Activated CD8-positive, alpha-beta memory T cell treated with anti-CD3 and anti-CD28 coated beads for 48 hours (primary cell): ENCODE results near the gene RNF4.

Experiments
- DNase-seq, 3 experiments: peaks; one replicate each; pipeline ENCODE4 v3.0.0-alpha.2; 2020; ENCODE audit warnings: low read depth in 2 of 3, low spot score in 2 of 3

The RNF4 gene

GRCh38 chr4:2437475-2438215 is 31.3 kb upstream of the RNF4 start:
- DNase-seq: no peak

GRCh38 chr4:2438822-2439718 is 29.8 kb upstream of the RNF4 start:
- no peak for DNase-seq

GRCh38 chr4:2441393-2442174 is 27.3 kb upstream of the RNF4 start:
- DNase-seq: peak; percentile 52 to 71 (median 56)

GRCh38 chr4:2442175-2442993 is 26.5 kb upstream of the RNF4 start:
- DNase-seq: no peak

GRCh38 chr4:2443061-2443730 is 25.7 kb upstream of the RNF4 start:
- DNase-seq: no peak

- DNase-seq: no peak
Measured at GRCh38 chr4:2443956-2444740, 24.8 kb upstream of the RNF4 start.

- no peak for DNase-seq
Measured at GRCh38 chr4:2445130-2445529, 23.8 kb upstream of the RNF4 start.

- no peak for DNase-seq
Measured at GRCh38 chr4:2445571-2445970, 23.3 kb upstream of the RNF4 start.

GRCh38 chr4:2446656-2447564 is 22.0 kb upstream of the RNF4 start:
- DNase-seq: no peak

GRCh38 chr4:2448589-2448988 is 20.3 kb upstream of the RNF4 start:
- no peak for DNase-seq

GRCh38 chr4:2449051-2449450 is 19.9 kb upstream of the RNF4 start:
- no peak for DNase-seq

GRCh38 chr4:2449511-2450392 is 19.2 kb upstream of the RNF4 start:
- DNase-seq: no peak

- no peak for DNase-seq
Measured at GRCh38 chr4:2450394-2451035, 18.4 kb upstream of the RNF4 start.

GRCh38 chr4:2451036-2451520 is 17.8 kb upstream of the RNF4 start:
- DNase-seq: no peak

GRCh38 chr4:2451821-2452785 is 16.8 kb upstream of the RNF4 start:
- no peak for DNase-seq
